IPS DF 4.7 (cell line): ENCODE data around the gene CALCOCO2.
"Not testable (repeated sequence)": the region's sequence is repeated elsewhere in the genome, so short reads cannot be mapped to it uniquely, and the experiment has no call there.

Experiments used
- DNase-seq: peaks from one replicate; pipeline ENCODE4 v3.0.0-alpha.2; 2013; ENCODE audit warnings: low spot score; ENCODE audit errors: extremely low read depth

CALCOCO2 gene

GRCh38 chr17:48825446-48826381, 5.1 kb upstream of the CALCOCO2 start:
- DNase-seq = no peak

- no peak for DNase-seq
Measured at GRCh38 chr17:48831549-48831883, 681 bp downstream of the CALCOCO2 start.

- no peak for DNase-seq
Measured at GRCh38 chr17:48834973-48835372, 4.1 kb downstream of the CALCOCO2 start.

- no peak for DNase-seq
Measured at GRCh38 chr17:48835971-48836370, 5.1 kb downstream of the CALCOCO2 start.

- not testable (repeated sequence) for DNase-seq
Measured at GRCh38 chr17:48837458-48837857, 6.6 kb downstream of the CALCOCO2 start.

- no peak for DNase-seq
Measured at GRCh38 chr17:48840441-48840840, 9.6 kb downstream of the CALCOCO2 start.

- no peak for DNase-seq
Measured at GRCh38 chr17:48841395-48841831, 10.6 kb downstream of the CALCOCO2 start.

GRCh38 chr17:48842746-48843145, 11.9 kb downstream of the CALCOCO2 start:
- no peak for DNase-seq

GRCh38 chr17:48843187-48843900, 12.5 kb downstream of the CALCOCO2 start:
- no peak for DNase-seq

GRCh38 chr17:48850792-48851323, 20.0 kb downstream of the CALCOCO2 start:
- DNase-seq = no peak

GRCh38 chr17:48854774-48855476, 24.1 kb downstream of the CALCOCO2 start:
- no peak for DNase-seq

GRCh38 chr17:48856122-48856821, 25.4 kb downstream of the CALCOCO2 start:
- DNase-seq = no peak

- DNase-seq = no peak
Measured at GRCh38 chr17:48860034-48860433, 29.2 kb downstream of the CALCOCO2 start.

- DNase-seq = no peak
Measured at GRCh38 chr17:48860456-48860855, 29.6 kb downstream of the CALCOCO2 start.

- no peak for DNase-seq
Measured at GRCh38 chr17:48868916-48869500, 38.2 kb downstream of the CALCOCO2 start.

- no peak for DNase-seq
Measured at GRCh38 chr17:48869821-48870318, 39.0 kb downstream of the CALCOCO2 start.

- DNase-seq = no peak
Measured at GRCh38 chr17:48871035-48871550, 40.3 kb downstream of the CALCOCO2 start.

GRCh38 chr17:48871551-48872351, 40.9 kb downstream of the CALCOCO2 start:
- no peak for DNase-seq

- not testable (repeated sequence) for DNase-seq
Measured at GRCh38 chr17:48872409-48872808, 41.6 kb downstream of the CALCOCO2 start.
